ENCODE data around the gene CXCL3.

CXCL3 gene

GRCh38 chr4:74066232-74066631 lies 27.7 kb upstream of the CXCL3 start:
- Histone ChIP-seq H3K79me2 (ENCODE audit: control insufficient read depth, insufficient read depth, low read length, unreplicated experiment) (no peaks in the 10 kb centered on the region), H3K27ac (ENCODE audit: low read depth, low read length) (no peak overlapping the region), H2AFZ (ENCODE audit: low read length, unreplicated experiment) (no peak overlapping the region), H3K4me1 (ENCODE audit: control insufficient read depth, insufficient read depth, low read length, unreplicated experiment) (peaks cover 16% of the 10 kb centered on the region), H3K27me3 (ENCODE audit: insufficient read depth, low read length) (no peaks in the 10 kb centered on the region), H3K4me3 (ENCODE audit: low read depth, low read length) (no peak overlapping the region), H3K36me3 (ENCODE audit: insufficient read depth, low read length) (no peaks in the 10 kb centered on the region; the same call in 1 of the 2 replicates)

- H3K4me3 ChIP-seq (ENCODE audit: low read depth, low read length) = no peak overlapping the region
- H3K27me3 ChIP-seq (ENCODE audit: insufficient read depth, low read length) = no peaks in the 10 kb centered on the region
- H2AFZ ChIP-seq (ENCODE audit: low read length, unreplicated experiment) = no peak overlapping the region
- H3K27ac ChIP-seq (ENCODE audit: low read depth, low read length) = no peak overlapping the region
- peaks cover 16% of the 10 kb centered on the region for H3K4me1 ChIP-seq (ENCODE audit: control insufficient read depth, insufficient read depth, low read length, unreplicated experiment)
- H3K79me2 ChIP-seq (ENCODE audit: control insufficient read depth, insufficient read depth, low read length, unreplicated experiment) = no peaks in the 10 kb centered on the region
- no peaks in the 10 kb centered on the region; the same call in 1 of the 2 replicates for H3K36me3 ChIP-seq (ENCODE audit: insufficient read depth, low read length)
These were observed 26.7 kb upstream of the CXCL3 start for GRCh38 chr4:74065115-74065642.

GRCh38 chr4:74063859-74064258 lies 25.4 kb upstream of the CXCL3 start:
- H3K4me3 ChIP-seq (ENCODE audit: low read depth, low read length) = no peak overlapping the region
- no peak overlapping the region for H3K27ac ChIP-seq (ENCODE audit: low read depth, low read length)
- H3K27me3 ChIP-seq (ENCODE audit: insufficient read depth, low read length) = no peaks in the 10 kb centered on the region
- peaks cover 16% of the 10 kb centered on the region for H3K4me1 ChIP-seq (ENCODE audit: control insufficient read depth, insufficient read depth, low read length, unreplicated experiment)
- no peak overlapping the region for H2AFZ ChIP-seq (ENCODE audit: low read length, unreplicated experiment)
- no peaks in the 10 kb centered on the region; the same call in 1 of the 2 replicates for H3K36me3 ChIP-seq (ENCODE audit: insufficient read depth, low read length)
- H3K79me2 ChIP-seq (ENCODE audit: control insufficient read depth, insufficient read depth, low read length, unreplicated experiment) = no peaks in the 10 kb centered on the region

- Histone ChIP-seq H3K36me3 (ENCODE audit: insufficient read depth, low read length) (no peaks in the 10 kb centered on the region), H3K4me3 (ENCODE audit: low read depth, low read length) (no peak overlapping the region), H3K4me1 (ENCODE audit: control insufficient read depth, insufficient read depth, low read length, unreplicated experiment) (peaks cover 16% of the 10 kb centered on the region), H2AFZ (ENCODE audit: low read length, unreplicated experiment) (no peak overlapping the region), H3K27me3 (ENCODE audit: insufficient read depth, low read length) (no peaks in the 10 kb centered on the region), H3K27ac (ENCODE audit: low read depth, low read length) (no peak overlapping the region), H3K79me2 (ENCODE audit: control insufficient read depth, insufficient read depth, low read length, unreplicated experiment) (no peaks in the 10 kb centered on the region)
These were observed 24.5 kb upstream of the CXCL3 start for GRCh38 chr4:74062953-74063352.

GRCh38 chr4:74061430-74061829 lies 22.9 kb upstream of the CXCL3 start:
- no peaks in the 10 kb centered on the region for H3K79me2 ChIP-seq (ENCODE audit: control insufficient read depth, insufficient read depth, low read length, unreplicated experiment)
- no peaks in the 10 kb centered on the region for H3K27me3 ChIP-seq (ENCODE audit: insufficient read depth, low read length)
- H3K4me3 ChIP-seq (ENCODE audit: low read depth, low read length) = no peak overlapping the region
- no peak overlapping the region for H3K27ac ChIP-seq (ENCODE audit: low read depth, low read length)
- peaks cover 28% of the 10 kb centered on the region for H3K4me1 ChIP-seq (ENCODE audit: control insufficient read depth, insufficient read depth, low read length, unreplicated experiment)
- H2AFZ ChIP-seq (ENCODE audit: low read length, unreplicated experiment) = no peak overlapping the region
- no peaks in the 10 kb centered on the region for H3K36me3 ChIP-seq (ENCODE audit: insufficient read depth, low read length)

GRCh38 chr4:74059161-74059829 lies 20.8 kb upstream of the CXCL3 start:
- H3K36me3 ChIP-seq (ENCODE audit: insufficient read depth, low read length) = no peaks in the 10 kb centered on the region
- H3K27me3 ChIP-seq (ENCODE audit: insufficient read depth, low read length) = no peaks in the 10 kb centered on the region
- no peaks in the 10 kb centered on the region for H3K79me2 ChIP-seq (ENCODE audit: control insufficient read depth, insufficient read depth, low read length, unreplicated experiment)
- H3K4me1 ChIP-seq (ENCODE audit: control insufficient read depth, insufficient read depth, low read length, unreplicated experiment) = peaks cover 34% of the 10 kb centered on the region
- no peak overlapping the region for H3K27ac ChIP-seq (ENCODE audit: low read depth, low read length)
- no peak overlapping the region for H3K4me3 ChIP-seq (ENCODE audit: low read depth, low read length)
- no peak overlapping the region for H2AFZ ChIP-seq (ENCODE audit: low read length, unreplicated experiment)

GRCh38 chr4:74058048-74058651 lies 19.7 kb upstream of the CXCL3 start:
- H3K27me3 ChIP-seq (ENCODE audit: insufficient read depth, low read length) = no peaks in the 10 kb centered on the region
- H3K79me2 ChIP-seq (ENCODE audit: control insufficient read depth, insufficient read depth, low read length, unreplicated experiment) = no peaks in the 10 kb centered on the region
- no peak overlapping the region for H3K4me3 ChIP-seq (ENCODE audit: low read depth, low read length)
- H3K36me3 ChIP-seq (ENCODE audit: insufficient read depth, low read length) = no peaks in the 10 kb centered on the region
- peak overlapping the region; percentile 88 for H3K27ac ChIP-seq (ENCODE audit: low read depth, low read length)
- H2AFZ ChIP-seq (ENCODE audit: low read length, unreplicated experiment) = no peak overlapping the region
- peaks cover 29% of the 10 kb centered on the region for H3K4me1 ChIP-seq (ENCODE audit: control insufficient read depth, insufficient read depth, low read length, unreplicated experiment)

- Histone ChIP-seq H3K79me2 (ENCODE audit: control insufficient read depth, insufficient read depth, low read length, unreplicated experiment) (no peaks in the 10 kb centered on the region), H3K4me1 (ENCODE audit: control insufficient read depth, insufficient read depth, low read length, unreplicated experiment) (peaks cover 25% of the 10 kb centered on the region), H3K27me3 (ENCODE audit: insufficient read depth, low read length) (no peaks in the 10 kb centered on the region), H3K27ac (ENCODE audit: low read depth, low read length) (peak overlapping the region; percentile 88), H3K36me3 (ENCODE audit: insufficient read depth, low read length) (no peaks in the 10 kb centered on the region), H3K4me3 (ENCODE audit: low read depth, low read length) (no peak overlapping the region), H2AFZ (ENCODE audit: low read length, unreplicated experiment) (no peak overlapping the region)
These were observed 19.1 kb upstream of the CXCL3 start for GRCh38 chr4:74057588-74057987.

GRCh38 chr4:74056858-74057562 lies 18.5 kb upstream of the CXCL3 start:
- no peaks in the 10 kb centered on the region for H3K27me3 ChIP-seq (ENCODE audit: insufficient read depth, low read length)
- H3K4me1 ChIP-seq (ENCODE audit: control insufficient read depth, insufficient read depth, low read length, unreplicated experiment) = peaks cover 23% of the 10 kb centered on the region
- H3K27ac ChIP-seq (ENCODE audit: low read depth, low read length) = peak overlapping the region; percentile 88
- no peak overlapping the region for H3K4me3 ChIP-seq (ENCODE audit: low read depth, low read length)
- H3K79me2 ChIP-seq (ENCODE audit: control insufficient read depth, insufficient read depth, low read length, unreplicated experiment) = no peaks in the 10 kb centered on the region
- H3K36me3 ChIP-seq (ENCODE audit: insufficient read depth, low read length) = no peaks in the 10 kb centered on the region
- no peak overlapping the region for H2AFZ ChIP-seq (ENCODE audit: low read length, unreplicated experiment)

- H3K27ac ChIP-seq (ENCODE audit: low read depth, low read length) = peak overlapping the region; percentile 88
- H3K36me3 ChIP-seq (ENCODE audit: insufficient read depth, low read length) = no peaks in the 10 kb centered on the region
- peaks cover 23% of the 10 kb centered on the region for H3K4me1 ChIP-seq (ENCODE audit: control insufficient read depth, insufficient read depth, low read length, unreplicated experiment)
- no peaks in the 10 kb centered on the region for H3K79me2 ChIP-seq (ENCODE audit: control insufficient read depth, insufficient read depth, low read length, unreplicated experiment)
- H3K27me3 ChIP-seq (ENCODE audit: insufficient read depth, low read length) = no peaks in the 10 kb centered on the region
- peak overlapping the region; percentile 9; the same call in 1 of the 2 replicates for H3K4me3 ChIP-seq (ENCODE audit: low read depth, low read length)
- peak overlapping the region; percentile 18 for H2AFZ ChIP-seq (ENCODE audit: low read length, unreplicated experiment)
These were observed 17.8 kb upstream of the CXCL3 start for GRCh38 chr4:74056114-74056857.

Data from ACC112 (cell line).